GM23338 (cell line): Measurements from ENCODE around the gene F12.

Experiments used
- CREB1 ChIP-seq: fragments of 250-450 bp; sonication (Bioruptor Pico); IDR thresholded peaks from 2 replicates; pipeline ENCODE4 v1.5.0; 2020; ENCODE audit warnings: low read depth, mild to moderate bottlenecking, moderate library complexity
- CTCF ChIP-seq, 2 experiments: fragments of 200-600 bp in 1 of 2; sonication (generic) in 1 of 2; conservative IDR thresholded peaks; 2 replicates each; pipeline versions ENCODE4 v1.5.1 to v1.6.1; 2016 to 2017; ENCODE audit warnings: antibody characterized with exemption in 2 of 2, low read depth in 2 of 2, mild to moderate bottlenecking in 2 of 2, moderate library complexity in 1 of 2
- ETS1 ChIP-seq: IDR thresholded peaks from 2 replicates; pipeline ENCODE4 v1.6.1; 2016; ENCODE audit warnings: antibody characterized with exemption
- EZH2 ChIP-seq: fragments of 200-600 bp; sonication (generic); IDR thresholded peaks from one replicate; pipeline ENCODE4 v1.8.0; 2017; ENCODE audit warnings: antibody characterized with exemption, mild to moderate bottlenecking, low read depth; ENCODE audit not compliant: unreplicated experiment
- EZH2phosphoT487 ChIP-seq: fragments of 200-600 bp; sonication (generic); IDR thresholded peaks from one replicate; pipeline ENCODE4 v1.8.1; 2018; ENCODE audit warnings: antibody characterized with exemption; ENCODE audit not compliant: unreplicated experiment
- JUNB ChIP-seq: IDR thresholded peaks from one replicate; pipeline ENCODE4 v1.6.1; 2016; ENCODE audit warnings: antibody characterized with exemption; ENCODE audit not compliant: unreplicated experiment
- NANOG ChIP-seq: IDR thresholded peaks from 2 replicates; pipeline ENCODE4 v1.6.1; 2016; ENCODE audit warnings: antibody characterized with exemption, borderline replicate concordance
- POLR2AphosphoS5 ChIP-seq: IDR thresholded peaks from 2 replicates; pipeline ENCODE4 v1.6.1; 2016; ENCODE audit warnings: antibody characterized with exemption, low read depth
- REST ChIP-seq: IDR thresholded peaks from one replicate; pipeline ENCODE4 v1.6.1; 2018; ENCODE audit warnings: antibody characterized with exemption; ENCODE audit not compliant: unreplicated experiment
- STAT1 ChIP-seq: IDR thresholded peaks from one replicate; pipeline ENCODE4 v1.6.1; 2016; ENCODE audit warnings: antibody characterized with exemption; ENCODE audit not compliant: unreplicated experiment
- ZNF114 ChIP-seq: fragments of 250-450 bp; sonication (Bioruptor Pico); IDR thresholded peaks from 2 replicates; pipeline ENCODE4 v1.5.0; 2020; ENCODE audit warnings: mild to moderate bottlenecking, moderate library complexity
- ZNF331 ChIP-seq: fragments of 250-450 bp; sonication (Bioruptor Pico); IDR thresholded peaks from 2 replicates; pipeline ENCODE4 v1.5.0; 2020; ENCODE audit warnings: low read depth, mild to moderate bottlenecking, moderate library complexity
- ZNF462 ChIP-seq: fragments of 250-450 bp; sonication (Bioruptor Pico); IDR thresholded peaks from 2 replicates; pipeline ENCODE4 v1.5.0; 2020; ENCODE audit warnings: mild to moderate bottlenecking, moderate library complexity

GRCh38 chr5:177388521-177389052 lies 20.8 kb downstream of the F12 start:
- no peak for TF ChIP-seq CTCF (conservative IDR thresholded peaks at IDR 0.05; ENCODE audit: low read depth in 2 of 2)
- TF ChIP-seq EZH2: no peak
- no peak for TF ChIP-seq STAT1
- TF ChIP-seq JUNB: no peak
- TF ChIP-seq EZH2phosphoT487: no peak
- no peak for TF ChIP-seq CREB1 (CRISPR knock-in tag)
- TF ChIP-seq REST: no peak
- no peak for TF ChIP-seq POLR2AphosphoS5
- no peak for TF ChIP-seq ETS1
- no peak for TF ChIP-seq NANOG
- TF ChIP-seq ZNF331: no peak
- TF ChIP-seq ZNF462 (CRISPR knock-in tag): no peak
- TF ChIP-seq ZNF114 (CRISPR knock-in tag): no peak
